A549 (cell line): Measurements from ENCODE around the gene JAZF1. TPM values are rescaled to one million over a fixed set of nuclear protein-coding genes. Genes with fewer than 3 reads are reported as not detected.

Experiments
- ATAC-seq, 2 experiments: fragments of 200-7000 bp in 1 of 2; fragments of >200 bp in 1 of 2; cut with Nextera tagmentation in 1 of 2; cut with Tn5 transposase in 1 of 2; 3 replicates each; pipeline versions ENCODE4 v1.8.0 to v1.9.1; 2018 to 2020; ENCODE audit warnings: mild to moderate bottlenecking in 1 of 2, moderate library complexity in 1 of 2
- CTCF ChIA-PET: fragments of 300-600 bp; sonication (Branson Sonifier 250); formaldehyde crosslinking; extraction: SDS; loops from one replicate; lab custom pipeline; 2021; ENCODE audit warnings: antibody characterized with exemption, inconsistent platforms; lab: Yijun Ruan, JAX
- POLR2A ChIA-PET: fragments of 350-600 bp; formaldehyde crosslinking; extraction: SDS; loops from one replicate; lab custom pipeline; 2021; ENCODE audit warnings: antibody characterized with exemption, inconsistent platforms; lab: Yijun Ruan, JAX
- DNase-seq, 2 experiments: peaks; one replicate each; pipeline versions ENCODE4 v3.0.0 to v3.0.0-alpha.2; 2011 to 2016; ENCODE audit warnings: low read depth in 1 of 2, low spot score in 1 of 2
- FAIRE-seq: peaks from 2 replicates; lab custom pipeline; 2011; peaks lifted over from hg19 to GRCh38; lab: Jason Lieb, UNC
- H3K27ac ChIP-seq, 2 experiments: fragments of >200 bp; sonication (Bioruptor Twin); formaldehyde crosslinking; 3 replicates each; pipeline ENCODE4 v1.5.1; 2016 to 2017
- H3K4me1 ChIP-seq: fragments of >200 bp; sonication (Bioruptor Twin); formaldehyde crosslinking; 3 replicates; pipeline ENCODE4 v1.6.1; 2016
- H3K4me2 ChIP-seq: fragments of >200 bp; sonication (Bioruptor Twin); formaldehyde crosslinking; 3 replicates; pipeline ENCODE4 v1.6.1; 2016
- H3K4me3 ChIP-seq: fragments of >200 bp; sonication (Bioruptor Twin); formaldehyde crosslinking; 3 replicates; pipeline ENCODE4 v1.5.1; 2016
- H3K9me3 ChIP-seq: fragments of >200 bp; sonication (Bioruptor Twin); formaldehyde crosslinking; 3 replicates; pipeline ENCODE4 v1.6.1; 2016
- BCL3 ChIP-seq: fragments of >200 bp; sonication (Bioruptor Twin); formaldehyde crosslinking; IDR thresholded peaks from 3 replicates; pipeline ENCODE4 v1.6.1; 2016
- CBX8 ChIP-seq: fragments of 200-600 bp; sonication (generic); IDR thresholded peaks from 2 replicates; pipeline ENCODE4 v1.6.1; 2016
- CTCF ChIP-seq: fragments of >200 bp; sonication (Bioruptor Twin); formaldehyde crosslinking; IDR thresholded peaks from 3 replicates; pipeline ENCODE4 v1.5.1; 2016
- E2F6 ChIP-seq: IDR thresholded peaks from 2 replicates; pipeline ENCODE4 v1.6.1; 2012; ENCODE audit warnings: low read depth, borderline replicate concordance
- ESRRA ChIP-seq: fragments of 150-350 bp; IDR thresholded peaks from 2 replicates; pipeline ENCODE4 v1.6.1; 2014; ENCODE audit warnings: mild to moderate bottlenecking, low read length, borderline replicate concordance
- FOSL2 ChIP-seq, 2 experiments: fragments of 450-650 bp in 1 of 2; fragments of >200 bp in 1 of 2; sonication (Bioruptor Twin) in 1 of 2; formaldehyde crosslinking; IDR thresholded peaks; 2 replicates each; pipeline versions ENCODE4 v1.5.0 to v1.6.1; 2016 to 2020; ENCODE audit warnings: mild to moderate bottlenecking in 1 of 2, moderate library complexity in 1 of 2
- HOXB13 ChIP-seq: fragments of 250-450 bp; sonication (Bioruptor Pico); IDR thresholded peaks from 2 replicates; pipeline ENCODE4 v1.5.0; 2020; ENCODE audit warnings: low read depth, mild to moderate bottlenecking, moderate library complexity
- HOXB5 ChIP-seq: fragments of 250-450 bp; sonication (Bioruptor Pico); IDR thresholded peaks from 2 replicates; pipeline ENCODE4 v1.5.0; 2020; ENCODE audit warnings: mild to moderate bottlenecking, moderate library complexity
- KDM1A ChIP-seq: fragments of 200-600 bp; sonication (generic); IDR thresholded peaks from 2 replicates; pipeline ENCODE4 v1.6.1; 2016; ENCODE audit warnings: low read depth, mild to moderate bottlenecking
- KDM5A ChIP-seq: fragments of 200-600 bp; sonication (generic); IDR thresholded peaks from 2 replicates; pipeline ENCODE4 v1.6.1; 2016; ENCODE audit warnings: antibody characterized with exemption, mild to moderate bottlenecking
- NFE2L2 ChIP-seq: fragments of 150-350 bp; conservative IDR thresholded peaks from 2 replicates; pipeline ENCODE4 v1.6.1; 2014; ENCODE audit warnings: low read length
- NPAS2 ChIP-seq: fragments of 250-450 bp; sonication (Bioruptor Pico); IDR thresholded peaks from 2 replicates; pipeline ENCODE4 v1.8.0; 2022; ENCODE audit warnings: mild to moderate bottlenecking, moderate library complexity, borderline replicate concordance
- POLR2AphosphoS2 ChIP-seq: conservative IDR thresholded peaks from 2 replicates; pipeline ENCODE4 v1.6.1; 2012; ENCODE audit warnings: low read length, improper control_type of control experiment, inconsistent platforms
- RAD21 ChIP-seq, 2 experiments: fragments of >200 bp in 1 of 2; sonication (Bioruptor Twin) in 1 of 2; formaldehyde crosslinking in 1 of 2; IDR thresholded peaks in 1 of 2; conservative IDR thresholded peaks in 1 of 2; 2 replicates in 1 of 2; 3 replicates in 1 of 2; pipeline ENCODE4 v1.6.1; 2012 to 2018; ENCODE audit warnings: inconsistent platforms in 1 of 2
- RCOR1 ChIP-seq: fragments of 150-350 bp; IDR thresholded peaks from 2 replicates; pipeline ENCODE4 v1.6.1; 2014; ENCODE audit warnings: antibody characterized with exemption, low read length, low read depth
- RNF2 ChIP-seq: fragments of 200-600 bp; sonication (generic); IDR thresholded peaks from 2 replicates; pipeline ENCODE4 v1.6.1; 2016; ENCODE audit warnings: low read depth, mild to moderate bottlenecking, antibody characterized with exemption, moderate library complexity, borderline replicate concordance
- SMC3 ChIP-seq: fragments of >200 bp; sonication (Bioruptor Twin); formaldehyde crosslinking; IDR thresholded peaks from 3 replicates; pipeline ENCODE4 v1.6.1; 2018; ENCODE audit warnings: inconsistent platforms
- SREBF2 ChIP-seq: fragments of 450-650 bp; IDR thresholded peaks from 2 replicates; pipeline ENCODE4 v1.6.1; 2014; ENCODE audit warnings: mild to moderate bottlenecking, moderate library complexity
- TFCP2L1 ChIP-seq: fragments of 250-450 bp; sonication (Bioruptor Pico); IDR thresholded peaks from 2 replicates; pipeline ENCODE4 v1.5.0; 2021; ENCODE audit warnings: mild to moderate bottlenecking
- TP53 ChIP-seq: fragments of 250-450 bp; sonication (Bioruptor Pico); IDR thresholded peaks from 2 replicates; pipeline ENCODE4 v1.5.0; 2021; ENCODE audit warnings: mild to moderate bottlenecking, moderate library complexity
- ZNF302 ChIP-seq: fragments of 250-450 bp; sonication (Bioruptor Pico); IDR thresholded peaks from 2 replicates; pipeline ENCODE4 v1.9.0; 2021; ENCODE audit warnings: inconsistent platforms, mild to moderate bottlenecking, moderate library complexity
- WGBS: methylation state at CpG from one replicate; pipeline ENCODE4 v1.1.6; 2017; ENCODE audit errors: missing lambda C conversion rate; 5-methylcytosine and 5-hydroxymethylcytosine counted together
- polyA plus RNA-seq, 4 experiments: library from polyadenylated mRNA; depleted of rRNA in 3 of 4; stranded (reverse); fragments of >200 nt; fragmentation: RNase III in 1 of 4; extraction: RNeasy Plus Mini Kit Qiagen cat#74134 plus additional on column Dnase treatment in 1 of 4; gene quantifications; 2 replicates in 3 of 4; 3 replicates in 1 of 4; pipeline ENCODE4 v1.2.3, GENCODE V29; 2011 to 2017
- TF ChIP-seq, protein P1 (sequence below): fragments of 450-650 bp; IDR thresholded peaks from 2 replicates; pipeline ENCODE4 v1.6.1; 2014; ENCODE audit warnings: antibody characterized with exemption

JAZF1 gene
- polyA plus RNA-seq, 2 of the 4 experiments (the other 2 are of a cell fraction): 1.9 to 2.8 TPM

DNA sequence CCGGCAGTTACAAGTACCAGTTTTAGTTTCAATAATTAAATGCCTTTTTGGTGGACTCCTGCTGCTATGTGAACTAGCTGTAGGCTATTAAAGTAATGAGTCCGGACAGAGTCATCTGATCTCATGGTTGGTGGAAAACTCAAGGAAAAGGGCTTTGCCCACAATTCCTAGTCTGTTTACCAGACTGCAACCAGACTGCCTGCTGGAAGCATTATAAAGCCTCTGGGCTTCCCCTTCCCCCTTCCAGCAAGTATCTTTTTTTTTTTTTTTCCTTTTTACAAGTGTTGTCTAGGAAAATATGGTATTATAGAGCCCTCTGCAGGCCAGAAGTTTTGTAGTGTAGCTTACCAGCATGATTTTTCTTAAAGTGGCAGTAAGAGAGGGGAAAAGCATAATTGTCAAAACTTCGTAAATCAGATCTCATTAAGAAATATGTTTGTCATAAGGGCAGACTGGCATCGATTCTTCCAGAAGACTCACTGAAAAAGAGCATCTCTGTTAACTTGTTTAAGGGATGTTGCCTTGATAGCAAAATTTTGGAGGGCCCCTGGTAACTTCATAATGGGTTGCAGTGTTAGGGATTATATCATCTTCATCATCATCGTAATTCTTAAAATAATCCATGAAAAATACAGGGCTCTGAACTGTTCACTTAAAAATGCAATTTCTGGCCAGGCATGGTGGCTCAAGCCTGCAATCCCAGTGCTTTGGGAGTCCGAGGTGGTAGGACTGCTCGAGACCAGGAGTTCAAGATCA, 259.3 kb downstream of the JAZF1 start:
- ChIA-PET POLR2A (interaction anchor here (0.7 to 1.8 kb wide), 4 partner anchors 181 to 747 kb away, joined by 3 to 6 read pairs (median 5); partner anchors contain the start of genes HOXA13 and TAX1BP1), CTCF (interaction anchor here (0.6 to 5.2 kb wide), 50 partner anchors 11 to 760 kb away, joined by 3 to 34 read pairs (median 4); partner anchors contain the start of genes HIBADH and HOXA13)
- DNase-seq (peak; percentile 49 to 82), FAIRE-seq (peak; percentile 97), ATAC-seq (peak; percentile 79 to 90)
- TF ChIP-seq KDM5A: no peak
- TF ChIP-seq CBX8: no peak
- TF ChIP-seq SREBF2: no peak
- no peak for TF ChIP-seq NFE2L2
- TF ChIP-seq RAD21 (conservative IDR thresholded peaks at IDR 0.05 in 1 of 2, IDR thresholded peaks at IDR 0.05 in 1 of 2): peak; percentile 88 to 94
- no peak for TF ChIP-seq RNF2
- TF ChIP-seq KDM1A: no peak
- no peak for TF ChIP-seq FOSL2 (IDR thresholded peaks at IDR 0.05)
- 0 out of 2 replicates have a peak, but pooled peaks have one; percentile 2 for TF ChIP-seq FOSL2 (CRISPR knock-in tag; IDR thresholded peaks at IDR 0.05)
- TF ChIP-seq TFCP2L1 (CRISPR knock-in tag): no peak
- no peak for TF ChIP-seq ZNF302 (CRISPR knock-in tag)
- TF ChIP-seq E2F6: no peak
- TF ChIP-seq SMC3: peak; percentile 91
- TF ChIP-seq BCL3: no peak
- TF ChIP-seq HOXB5: no peak
- peak; percentile 84 for TF ChIP-seq CTCF
- no peak for TF ChIP-seq ESRRA
- TF ChIP-seq TP53: no peak
- TF ChIP-seq, protein P1, sequence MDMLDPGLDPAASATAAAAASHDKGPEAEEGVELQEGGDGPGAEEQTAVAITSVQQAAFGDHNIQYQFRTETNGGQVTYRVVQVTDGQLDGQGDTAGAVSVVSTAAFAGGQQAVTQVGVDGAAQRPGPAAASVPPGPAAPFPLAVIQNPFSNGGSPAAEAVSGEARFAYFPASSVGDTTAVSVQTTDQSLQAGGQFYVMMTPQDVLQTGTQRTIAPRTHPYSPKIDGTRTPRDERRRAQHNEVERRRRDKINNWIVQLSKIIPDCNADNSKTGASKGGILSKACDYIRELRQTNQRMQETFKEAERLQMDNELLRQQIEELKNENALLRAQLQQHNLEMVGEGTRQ: no peak
- TF ChIP-seq POLR2AphosphoS2: no peak
- TF ChIP-seq HOXB13: no peak
- no peak for TF ChIP-seq RCOR1
- no peak for TF ChIP-seq NPAS2 (CRISPR knock-in tag)
- WGBS: 34% methylated on average over 7 of the region's 7 CpGs
- Histone ChIP-seq H3K9me3 (no peaks in the 10 kb centered on the region), H3K4me3 (0 out of 3 replicates have a peak overlapping the region, but pooled peaks have one; percentile 1), H3K27ac (peak overlapping the region; percentile 43 to 71; a peak in 5 of 6 replicates), H3K4me2 (peak overlapping the region; percentile 75), H3K4me1 (peaks cover 37% of the 10 kb centered on the region)
